K562 (cell line): Measurements from ENCODE around the gene ARG1. TPM values are rescaled to one million over a fixed set of nuclear protein-coding genes. Genes with fewer than 3 reads are reported as not detected.
A peak's percentile ranks its signal among the peaks of the same experiment; 100 is the strongest.

ENCODE experiments used
- ATAC-seq: fragments of 200-7000 bp; cut with Tn5 transposase; 3 replicates; pipeline ENCODE4 v1.9.1; 2020; ENCODE audit warnings: moderate library complexity
- BruUV-seq: library from RNA; stranded (reverse); fragments of 400-500 nt; replicated peaks from 2 replicates; lab custom pipeline; 2021; lab: Mats Ljungman, UMichigan
- CTCF ChIA-PET: fragments of 300-600 bp; formaldehyde crosslinking; extraction: SDS; loops from one replicate; lab custom pipeline; 2021; ENCODE audit warnings: low intra/inter-chr PET ratio; lab: Yijun Ruan, JAX
- POLR2A ChIA-PET: fragments of 300-600, 350-650 bp; sonication (Branson Sonifier 250); formaldehyde crosslinking; extraction: SDS; loops from one replicate; lab custom pipeline; 2021; ENCODE audit warnings: antibody characterized with exemption, inconsistent platforms; lab: Yijun Ruan, JAX
- DNase-seq, 4 experiments: peaks; one replicate each; pipeline versions ENCODE4 v3.0.0 to v3.0.0-alpha.2; 2011 to 2018; ENCODE audit warnings: low spot score in 3 of 4, mixed read lengths in 3 of 4; ENCODE audit errors: extremely low read depth in 1 of 4
- FAIRE-seq: peaks from 2 replicates; lab custom pipeline; 2011; peaks lifted over from hg19 to GRCh38; lab: Jason Lieb, UNC
- H2AFZ ChIP-seq: 2 replicates; pipeline ENCODE4 v1.6.0; 2011; ENCODE audit warnings: low read depth, low read length, control low read depth, inconsistent platforms
- H3K27ac ChIP-seq: fragments of 200-600 bp; 3 replicates; pipeline ENCODE4 v1.8.0; 2011; ENCODE audit warnings: low read depth, mild to moderate bottlenecking, control low read depth, inconsistent platforms, low read length, moderate library complexity, mixed read lengths; ENCODE audit errors: extremely low read depth
- H3K27me3 ChIP-seq, 2 experiments: fragments of 300-600 bp in 1 of 2; 2 replicates in 1 of 2; 3 replicates in 1 of 2; pipeline versions ENCODE4 v1.6.0 to v1.8.0; 2011; ENCODE audit warnings: inconsistent platforms in 2 of 2, low read length in 2 of 2, mild to moderate bottlenecking in 1 of 2, mixed read lengths in 1 of 2, moderate library complexity in 1 of 2; ENCODE audit not compliant: control insufficient read depth in 2 of 2, insufficient read depth in 2 of 2
- H3K36me3 ChIP-seq: fragments of 300-600 bp; 3 replicates; pipeline ENCODE4 v1.8.0; 2011; ENCODE audit warnings: mild to moderate bottlenecking, low read length, inconsistent platforms; ENCODE audit not compliant: control insufficient read depth, insufficient read depth
- H3K4me1 ChIP-seq, 2 experiments: fragments of 200-600 bp in 1 of 2; replicated peaks in 1 of 2; 2 replicates in 1 of 2; 3 replicates in 1 of 2; pipeline versions ENCODE4 v1.5.1 to v1.8.0; 2011; ENCODE audit warnings: inconsistent platforms in 2 of 2, low read length in 2 of 2, mild to moderate bottlenecking in 1 of 2, mixed read lengths in 1 of 2, moderate library complexity in 1 of 2; ENCODE audit not compliant: control insufficient read depth in 2 of 2, insufficient read depth in 2 of 2
- H3K4me2 ChIP-seq: 2 replicates; pipeline ENCODE4 v1.6.1; 2011; ENCODE audit warnings: low read length, control low read depth, inconsistent platforms, mixed read lengths; ENCODE audit not compliant: insufficient read depth
- H3K4me3 ChIP-seq: fragments of 200-600 bp; sonication (generic), shearing (Covaris generic); 2 replicates; pipeline ENCODE4 v1.5.1; 2016; ENCODE audit warnings: control low read depth, inconsistent platforms
- H3K79me2 ChIP-seq: fragments of 200-600 bp; 3 replicates; pipeline ENCODE4 v1.8.0; 2011; ENCODE audit warnings: low read length, inconsistent platforms; ENCODE audit not compliant: control insufficient read depth, insufficient read depth
- H3K9ac ChIP-seq, 2 experiments: 2 replicates each; pipeline versions ENCODE4 v1.6.0 to v1.6.1; 2011; ENCODE audit warnings: low read depth in 2 of 2, low read length in 2 of 2, control low read depth in 1 of 2, inconsistent platforms in 1 of 2, mild to moderate bottlenecking in 1 of 2, mixed read lengths in 1 of 2; ENCODE audit not compliant: insufficient read depth in 1 of 2
- H3K9me1 ChIP-seq: one replicate; pipeline ENCODE4 v1.6.0; 2011; ENCODE audit warnings: inconsistent platforms, mild to moderate bottlenecking, low read length, moderate library complexity; ENCODE audit not compliant: control insufficient read depth, insufficient read depth
- H3K9me3 ChIP-seq: replicated peaks from 2 replicates; pipeline ENCODE4 v1.5.1; 2011; ENCODE audit warnings: low read depth, low read length, inconsistent platforms; ENCODE audit not compliant: control insufficient read depth, insufficient read depth
- H4K20me1 ChIP-seq: replicated peaks from 2 replicates; pipeline ENCODE4 v1.6.1; 2011; ENCODE audit warnings: low read length, inconsistent platforms, mixed read lengths; ENCODE audit not compliant: control insufficient read depth, insufficient read depth
- ARNT ChIP-seq, 2 experiments: fragments of 450-650 bp; IDR thresholded peaks; 2 replicates each; pipeline ENCODE4 v1.6.1; 2016; ENCODE audit warnings: mild to moderate bottlenecking in 1 of 2
- BACH1 ChIP-seq: fragments of 200-800 bp; sonication (Bioruptor generic); IDR thresholded peaks from 2 replicates; pipeline ENCODE4 v1.6.1; 2016; ENCODE audit warnings: missing genetic modification characterization, missing compliant biosample characterization
- CBX8 ChIP-seq: fragments of 200-600 bp; sonication (generic); IDR thresholded peaks from 2 replicates; pipeline ENCODE4 v1.6.1; 2012; ENCODE audit warnings: borderline replicate concordance, mixed run types, low read depth, mild to moderate bottlenecking, moderate library complexity, mixed read lengths, low read length, control low read depth, inconsistent platforms; ENCODE audit not compliant: poor library complexity, severe bottlenecking; ENCODE audit errors: extremely low read depth
- CHD2 ChIP-seq: IDR thresholded peaks from 2 replicates; pipeline ENCODE4 v1.6.1; 2011; ENCODE audit warnings: low read depth, low read length
- MBD2 ChIP-seq: sonication (generic); IDR thresholded peaks from 2 replicates; pipeline ENCODE4 v1.6.1; 2016; ENCODE audit warnings: low read depth, borderline replicate concordance
- MTA3 ChIP-seq: fragments of 450-650 bp; formaldehyde crosslinking; IDR thresholded peaks from 2 replicates; pipeline ENCODE4 v1.6.1; 2017; ENCODE audit warnings: mild to moderate bottlenecking, borderline replicate concordance
- POLR3A ChIP-seq: IDR thresholded peaks from 2 replicates; pipeline ENCODE4 v1.6.1; 2011; ENCODE audit warnings: borderline replicate concordance, mild to moderate bottlenecking, moderate library complexity; ENCODE audit not compliant: insufficient read length, insufficient read depth; ENCODE audit errors: extremely low read depth
- SETDB1 ChIP-seq: IDR thresholded peaks from one replicate; pipeline ENCODE4 v1.6.1; 2012; ENCODE audit warnings: low read length, control low read depth, inconsistent platforms
- ZFX ChIP-seq: sonication (generic); formaldehyde crosslinking; IDR thresholded peaks from 2 replicates; pipeline ENCODE4 v1.8.0; 2022; ENCODE audit warnings: mild to moderate bottlenecking, missing genetic modification reagents, moderate library complexity
- ZNF143 ChIP-seq: sonication (generic); formaldehyde crosslinking; IDR thresholded peaks from 2 replicates; pipeline ENCODE4 v1.9.0; 2022; ENCODE audit warnings: mild to moderate bottlenecking, missing genetic modification reagents
- ZNF696 ChIP-seq: fragments of 250-450 bp; sonication (Bioruptor Pico); conservative IDR thresholded peaks from 2 replicates; pipeline ENCODE4 v1.4.0; 2020; ENCODE audit warnings: mild to moderate bottlenecking, moderate library complexity
- WGBS: fragments of 100-300 bp; shearing (Covaris generic); methylation state at CpG from one replicate; pipeline ENCODE4 v1.1.6; 2016; ENCODE audit warnings: low coverage, mixed read lengths; ENCODE audit not compliant: insufficient coverage; ENCODE audit errors: missing lambda C conversion rate; 5-methylcytosine and 5-hydroxymethylcytosine counted together
- in situ Hi-C: fragments of 300-500 bp; cut with MboI; formaldehyde crosslinking; loops from 4 replicates; pipeline ENCODE4 v1.15.0; 2018; ENCODE audit warnings: inconsistent platforms, mixed read lengths
- intact Hi-C: fragments of 100-400 bp; cut with micrococcal nuclease; formaldehyde crosslinking; loops from 2 replicates; pipeline ENCODE4 v1.14.2; 2022
- polyA plus RNA-seq, 8 experiments: library from polyadenylated mRNA; depleted of rRNA in 4 of 8; stranded (reverse) in 5 of 8; unstranded in 3 of 8; fragments of >200 nt; fragmentation: Nextera tagmentation in 2 of 8; fragmentation: Illumina TruSeq in 1 of 8; extraction: Ambion mirVana in 2 of 8; extraction: Trizol in 1 of 8; gene quantifications; 2 replicates each; pipeline versions ENCODE4 v1.2.1 to v1.2.3, GENCODE V29; 2011 to 2014; ENCODE audit warnings: inconsistent platforms in 1 of 8, missing spikeins in 1 of 8
- total RNA-seq, 7 experiments: library from RNA; depleted of rRNA in 6 of 7; stranded (reverse); fragments of >200 nt in 6 of 7; fragmentation: Illumina TruSeq in 2 of 7; extraction: Trizol in 2 of 7; gene quantifications; 2 replicates each; pipeline versions ENCODE4 v1.2.1 to v1.2.3, GENCODE V29; 2011 to 2021; ENCODE audit warnings: low replicate concordance in 1 of 7
- TF ChIP-seq, protein P1 (sequence below): sonication (generic); formaldehyde crosslinking; IDR thresholded peaks from 2 replicates; pipeline ENCODE4 v1.8.0; 2022; ENCODE audit warnings: mild to moderate bottlenecking, missing genetic modification reagents
- TF ChIP-seq, protein P2 (sequence below), 2 experiments: fragments of 450-650 bp in 1 of 2; sonication (generic) in 1 of 2; formaldehyde crosslinking; conservative IDR thresholded peaks; 2 replicates each; pipeline versions ENCODE4 v1.4.0 to v1.8.1; 2020 to 2022; ENCODE audit warnings: mild to moderate bottlenecking in 1 of 2, missing genetic modification reagents in 1 of 2
- TF ChIP-seq, protein P3 (sequence below), 3 experiments: fragments of 200-800 bp in 1 of 3; sonication (Bioruptor generic) in 1 of 3; sonication (generic) in 1 of 3; formaldehyde crosslinking in 1 of 3; IDR thresholded peaks; 2 replicates each; pipeline versions ENCODE4 v1.6.1 to v1.8.0; 2016 to 2022; ENCODE audit warnings: mild to moderate bottlenecking in 2 of 3, missing compliant biosample characterization in 2 of 3, missing genetic modification characterization in 2 of 3, missing genetic modification reagents in 1 of 3
- TF ChIP-seq, protein P4 (sequence below): fragments of 250-450 bp; sonication (Bioruptor Pico); IDR thresholded peaks from 2 replicates; pipeline ENCODE4 v1.4.0; 2020; ENCODE audit warnings: mild to moderate bottlenecking, moderate library complexity, borderline replicate concordance

The ARG1 gene
- total and polyA plus RNA-seq, 9 of the 15 experiments (the other 6 are each of a cell fraction or from before 2014, with no cell fraction given), result 0.03 to 0.20 (median 0.08) TPM; not detected in 3

DNA sequence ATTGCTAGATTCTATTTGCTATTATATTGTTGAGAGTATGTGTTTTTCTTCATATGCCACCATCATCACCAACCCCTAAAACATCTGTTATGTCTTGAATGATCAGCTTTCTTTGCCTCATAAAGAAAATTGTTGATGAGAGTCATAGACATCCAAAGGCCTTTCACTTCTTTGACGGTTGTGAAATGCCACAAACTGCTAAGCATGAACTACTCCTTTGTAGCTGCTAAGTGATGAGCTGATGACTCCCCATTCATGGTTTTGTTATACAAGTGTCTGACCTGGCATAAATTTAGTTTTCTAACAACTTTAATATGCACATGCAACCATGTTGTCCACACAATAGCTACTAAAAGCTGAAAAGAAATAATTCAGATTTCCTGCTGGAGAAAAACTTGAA, 55.7 kb downstream of the ARG1 start:
- no peaks in the 10 kb centered on the region for H3K27me3 ChIP-seq
- FAIRE-seq, result no peak
- H3K79me2 ChIP-seq, result peaks cover 27% of the 10 kb centered on the region
- H2AFZ ChIP-seq, result peak overlapping the region; percentile 98
- CTCF ChIA-PET, result interaction anchor here (1.1 to 1.8 kb wide), 2 partner anchors 109 to 743 kb away, joined by 5 read pairs; no protein-coding TSS in a partner anchor
- no TSS peak for BruUV-seq
- H3K27ac ChIP-seq, result no peak overlapping the region
- 0% methylated on average over 1 of the region's 1 CpG for WGBS
- no peaks in the 10 kb centered on the region for H4K20me1 ChIP-seq
- DNase-seq, result no peak
- no peak for ATAC-seq
- peaks cover 0 to 13% of the 10 kb centered on the region in 2 experiments; a peak in 3 of 5 replicates for H3K4me1 ChIP-seq
- POLR2A ChIA-PET, result interaction anchor here (0.7 to 2.6 kb wide), 10 partner anchors 8 to 55 kb away, joined by 3 to 11 read pairs (median 6); partner anchors contain the start of genes ARG1 and ENPP3
- H3K4me2 ChIP-seq, result peak overlapping the region; percentile 73
- H3K9ac ChIP-seq, result peak overlapping the region in 1 of 2 experiments; percentile 48; a peak in 1 of 4 replicates
- intact Hi-C loops, result loop anchor here (1.0 kb wide), 1 partner anchor 109 kb away; no protein-coding TSS in a partner anchor
- in situ Hi-C loops, result loop anchor here (25.0 kb wide), 1 partner anchor 1184 kb away; the partner anchor contains the start of gene RPS12
- no peaks in the 10 kb centered on the region for H3K9me3 ChIP-seq
- peak overlapping the region; percentile 73; the same call in 1 of the 2 replicates for H3K4me3 ChIP-seq
- H3K36me3 ChIP-seq, result peaks cover 28% of the 10 kb centered on the region
- no peaks in the 10 kb centered on the region for H3K9me1 ChIP-seq
- TF ChIP-seq SETDB1, result no peak
- TF ChIP-seq, protein P1, sequence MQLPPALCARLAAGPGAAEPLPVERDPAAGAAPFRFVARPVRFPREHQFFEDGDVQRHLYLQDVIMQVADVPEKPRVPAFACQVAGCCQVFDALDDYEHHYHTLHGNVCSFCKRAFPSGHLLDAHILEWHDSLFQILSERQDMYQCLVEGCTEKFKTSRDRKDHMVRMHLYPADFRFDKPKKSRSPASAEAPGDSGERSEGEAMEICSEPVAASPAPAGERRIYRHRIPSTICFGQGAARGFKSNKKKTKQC (CRISPR knock-in tag), result no peak
- TF ChIP-seq, protein P2, sequence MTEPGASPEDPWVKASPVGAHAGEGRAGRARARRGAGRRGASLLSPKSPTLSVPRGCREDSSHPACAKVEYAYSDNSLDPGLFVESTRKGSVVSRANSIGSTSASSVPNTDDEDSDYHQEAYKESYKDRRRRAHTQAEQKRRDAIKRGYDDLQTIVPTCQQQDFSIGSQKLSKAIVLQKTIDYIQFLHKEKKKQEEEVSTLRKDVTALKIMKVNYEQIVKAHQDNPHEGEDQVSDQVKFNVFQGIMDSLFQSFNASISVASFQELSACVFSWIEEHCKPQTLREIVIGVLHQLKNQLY (CRISPR knock-in tag; conservative IDR thresholded peaks at IDR 0.05), result no peak
- TF ChIP-seq, protein P3, sequence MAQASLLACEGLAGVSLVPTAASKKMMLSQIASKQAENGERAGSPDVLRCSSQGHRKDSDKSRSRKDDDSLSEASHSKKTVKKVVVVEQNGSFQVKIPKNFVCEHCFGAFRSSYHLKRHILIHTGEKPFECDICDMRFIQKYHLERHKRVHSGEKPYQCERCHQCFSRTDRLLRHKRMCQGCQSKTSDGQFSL (CRISPR knock-in tag; IDR thresholded peaks at IDR 0.05), result no peak
- TF ChIP-seq, protein P3 (tag; IDR thresholded peaks at IDR 0.05), result no peak
- no peak for TF ChIP-seq MBD2
- no peak for TF ChIP-seq CBX8
- TF ChIP-seq BACH1, result no peak
- no peak for TF ChIP-seq ARNT (IDR thresholded peaks at IDR 0.05)
- no peak for TF ChIP-seq POLR3A
- TF ChIP-seq MTA3, result no peak
- no peak for TF ChIP-seq ZNF143
- TF ChIP-seq, protein P4, sequence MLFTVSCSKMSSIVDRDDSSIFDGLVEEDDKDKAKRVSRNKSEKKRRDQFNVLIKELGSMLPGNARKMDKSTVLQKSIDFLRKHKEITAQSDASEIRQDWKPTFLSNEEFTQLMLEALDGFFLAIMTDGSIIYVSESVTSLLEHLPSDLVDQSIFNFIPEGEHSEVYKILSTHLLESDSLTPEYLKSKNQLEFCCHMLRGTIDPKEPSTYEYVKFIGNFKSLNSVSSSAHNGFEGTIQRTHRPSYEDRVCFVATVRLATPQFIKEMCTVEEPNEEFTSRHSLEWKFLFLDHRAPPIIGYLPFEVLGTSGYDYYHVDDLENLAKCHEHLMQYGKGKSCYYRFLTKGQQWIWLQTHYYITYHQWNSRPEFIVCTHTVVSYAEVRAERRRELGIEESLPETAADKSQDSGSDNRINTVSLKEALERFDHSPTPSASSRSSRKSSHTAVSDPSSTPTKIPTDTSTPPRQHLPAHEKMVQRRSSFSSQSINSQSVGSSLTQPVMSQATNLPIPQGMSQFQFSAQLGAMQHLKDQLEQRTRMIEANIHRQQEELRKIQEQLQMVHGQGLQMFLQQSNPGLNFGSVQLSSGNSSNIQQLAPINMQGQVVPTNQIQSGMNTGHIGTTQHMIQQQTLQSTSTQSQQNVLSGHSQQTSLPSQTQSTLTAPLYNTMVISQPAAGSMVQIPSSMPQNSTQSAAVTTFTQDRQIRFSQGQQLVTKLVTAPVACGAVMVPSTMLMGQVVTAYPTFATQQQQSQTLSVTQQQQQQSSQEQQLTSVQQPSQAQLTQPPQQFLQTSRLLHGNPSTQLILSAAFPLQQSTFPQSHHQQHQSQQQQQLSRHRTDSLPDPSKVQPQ (CRISPR knock-in tag), result no peak
- TF ChIP-seq ZFX (CRISPR knock-in tag), result no peak
- TF ChIP-seq ZNF696 (CRISPR knock-in tag), result no peak
- TF ChIP-seq CHD2, result no peak
